Lung (tissue), 12 donors: ENCODE data around the gene EIF5. TPM values are rescaled to one million over a fixed set of nuclear protein-coding genes. Genes with fewer than 3 reads are reported as not detected.

ENCODE experiments used
- ATAC-seq: fragments of 200-7000 bp; cut with Tn5 transposase; one replicate; pipeline ENCODE4 v1.9.1; 2020; ENCODE audit warnings: moderate number of reproducible peaks; ENCODE audit not compliant: insufficient read depth, low FRiP score
- DNase-seq, 3 donors: peaks; one replicate each; pipeline ENCODE4 v3.0.0-alpha.2; 2013 to 2017
- H3K27ac ChIP-seq, 2 donors: one replicate each; pipeline ENCODE4 v1.5.1; 2013; ENCODE audit warnings: mild to moderate bottlenecking in 2 of 2, moderate library complexity in 2 of 2, control low read depth in 1 of 2, inconsistent platforms in 1 of 2, low read depth in 1 of 2, low read length in 1 of 2
- H3K27me3 ChIP-seq, 3 donors: one replicate each; pipeline ENCODE4 v1.5.1; 2013; ENCODE audit warnings: low read length in 2 of 3; ENCODE audit not compliant: control insufficient read depth in 3 of 3, insufficient read depth in 3 of 3
- H3K36me3 ChIP-seq, 4 donors: one replicate each; pipeline ENCODE4 v1.5.1; 2013; ENCODE audit warnings: low read length in 4 of 4, mild to moderate bottlenecking in 1 of 4, moderate library complexity in 1 of 4; ENCODE audit not compliant: control insufficient read depth in 4 of 4, insufficient read depth in 4 of 4
- H3K4me1 ChIP-seq, 5 donors: one replicate each; pipeline ENCODE4 v1.5.1; 2013; ENCODE audit warnings: low read length in 5 of 5, mild to moderate bottlenecking in 2 of 5, moderate library complexity in 1 of 5; ENCODE audit not compliant: control insufficient read depth in 5 of 5, insufficient read depth in 5 of 5
- H3K4me3 ChIP-seq: one replicate; pipeline ENCODE4 v1.5.1; 2013; ENCODE audit warnings: mild to moderate bottlenecking, control low read depth, moderate library complexity
- H3K9ac ChIP-seq, 2 donors: one replicate each; pipeline ENCODE4 v1.5.1; 2013; ENCODE audit warnings: low read length in 2 of 2, control low read depth in 1 of 2; ENCODE audit not compliant: insufficient read depth in 1 of 2
- H3K9me3 ChIP-seq, 4 donors: one replicate each; pipeline ENCODE4 v1.5.1; 2013; ENCODE audit warnings: low read length in 3 of 4, mild to moderate bottlenecking in 1 of 4, moderate library complexity in 1 of 4; ENCODE audit not compliant: control insufficient read depth in 4 of 4, insufficient read depth in 3 of 4
- CTCF ChIP-seq: IDR thresholded peaks from 2 replicates; pipeline ENCODE4 v1.5.1; 2012; ENCODE audit warnings: mild to moderate bottlenecking; ENCODE audit errors: control extremely low read depth, extremely low read depth
- WGBS, 2 donors: extraction: QIAGEN DNeasy Blood & Tissue Kit; methylation state at CpG; one replicate each; pipeline ENCODE4 v1.1.7; 2013; 5-methylcytosine and 5-hydroxymethylcytosine counted together
- polyA plus RNA-seq, 2 donors: library from polyadenylated mRNA; stranded (reverse); fragments of 200-250 nt; gene quantifications; one replicate each; pipeline ENCODE4 v1.2.1, GENCODE V29; 2013
- total RNA-seq, 2 donors: library from RNA; depleted of rRNA in 1 of 2; stranded (reverse); fragments of >200 nt in 1 of 2; gene quantifications; one replicate each; pipeline ENCODE4 v1.2.1, GENCODE V29; 2014 to 2021
- donor health status: control.
- donor health status: control.
- donor health status: Bipolar disorder and iron deficiency.
- donor health status: healthy.
- donor health status: DM: yes; HTN: yes; CAD: no.

EIF5 gene
- total and polyA plus RNA-seq, 4 donors: 50.4 to 255 (median 161) TPM

DNA sequence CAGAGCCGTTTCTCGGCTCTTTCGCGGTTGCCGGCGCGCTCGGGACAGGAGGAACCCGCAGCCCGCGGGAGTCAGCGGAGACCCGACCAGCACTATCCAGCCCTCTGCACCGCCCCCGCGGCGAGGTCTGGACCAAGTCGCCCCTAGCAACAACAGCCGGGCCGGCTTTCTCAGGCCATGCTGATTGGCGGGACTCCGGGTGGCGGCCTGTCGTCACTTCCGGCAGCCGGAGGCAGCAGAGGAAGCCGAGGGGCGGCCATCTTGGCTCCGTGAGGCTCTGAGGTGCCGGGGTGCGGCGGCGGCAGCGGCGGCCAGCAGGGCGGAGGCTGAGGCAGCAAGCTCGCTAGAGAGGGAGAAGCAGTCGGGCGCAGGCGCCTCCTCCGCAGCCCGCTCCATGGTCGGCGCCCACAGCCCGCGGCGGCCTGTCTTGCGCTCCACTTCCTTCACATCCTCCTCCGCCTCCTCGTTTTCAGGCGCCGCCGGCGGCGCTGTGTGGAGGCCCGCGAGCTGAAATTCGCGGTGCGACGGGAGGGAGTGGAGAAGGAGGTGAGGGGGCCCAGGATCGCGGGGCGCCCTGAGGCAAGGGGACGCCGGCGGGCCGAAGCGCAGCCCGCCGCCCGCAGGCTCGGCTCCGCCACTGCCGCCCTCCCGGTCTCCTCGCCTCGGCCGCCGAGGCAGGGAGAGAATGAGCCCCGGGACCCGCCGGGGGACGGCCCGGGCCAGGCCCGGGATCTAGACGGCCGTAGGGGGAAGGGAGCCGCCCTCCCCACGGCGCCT is 51.3 kb downstream of the EIF5 start, which contains the start of gene MARK3:
TSS of gene MARK3 (plus strand) at position 264 of the 777 bp plus-strand sequence. CDS start 615 bp downstream, outside the sequence.
- WGBS, 2 donors: 0 to 1% methylated on average over 73 to 91 of the region's 91 CpGs
- Histone ChIP-seq H3K36me3 (no peaks in the 10 kb centered on the region), H3K4me1 (peaks cover 0 to 22% (median 9%) of the 10 kb centered on the region in 5 donors), H3K4me3 (peak within 1 kb of the TSS; percentile 84), H3K27me3 (peaks cover 0 to 2% (median 0%) of the 10 kb centered on the region in 3 donors), H3K9me3 (peaks cover 0 to 2% (median 0%) of the 10 kb centered on the region in 4 donors), H3K9ac (peak within 1 kb of the TSS; percentile 76 to 87), H3K27ac (peak within 1 kb of the TSS; percentile 92 to 100)
- no peak for TF ChIP-seq CTCF
- ATAC-seq: peak; percentile 95
- DNase-seq: peak; percentile 98

DNA sequence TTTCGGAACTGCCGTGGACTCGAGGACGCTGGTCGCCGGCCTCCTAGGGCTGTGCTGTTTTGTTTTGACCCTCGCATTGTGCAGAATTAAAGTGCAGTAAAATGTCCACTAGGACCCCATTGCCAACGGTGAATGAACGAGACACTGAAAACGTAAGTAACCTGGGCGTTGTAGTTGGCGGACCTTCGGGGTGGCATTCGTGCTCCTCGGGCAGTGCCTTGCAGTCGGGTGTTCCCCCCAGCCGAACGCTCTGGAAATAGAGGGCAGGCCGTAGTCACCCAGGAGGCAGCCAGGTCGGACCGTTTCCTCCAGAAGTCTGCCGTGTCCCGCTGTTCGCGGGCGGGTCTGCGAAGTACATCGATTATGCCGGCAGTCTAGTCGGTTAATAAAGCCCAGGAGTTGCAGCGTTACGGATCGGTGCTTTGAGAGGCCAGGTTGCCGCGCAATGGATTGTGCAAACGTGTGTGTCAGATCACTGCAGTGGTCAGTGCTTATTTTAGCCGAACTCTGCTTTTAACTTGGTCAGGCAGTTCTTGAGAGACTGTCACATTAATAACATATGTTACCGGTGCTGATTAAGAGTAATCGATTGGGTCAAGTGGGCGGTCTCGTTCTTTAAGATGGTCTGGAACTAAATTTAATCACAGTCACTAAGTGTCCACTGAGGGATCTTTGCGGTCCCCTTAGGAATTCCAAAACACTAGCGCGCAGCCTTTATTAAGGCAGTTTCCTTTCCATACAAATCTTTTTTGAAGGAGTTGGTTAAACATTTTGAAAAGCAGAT is 52.1 kb downstream of the EIF5 start:
- Histone ChIP-seq H3K36me3 (no peaks in the 10 kb centered on the region), H3K4me1 (peaks cover 0 to 22% (median 9%) of the 10 kb centered on the region in 5 donors), H3K9me3 (peaks cover 0 to under 1% (median 0%) of the 10 kb centered on the region in 4 donors), H3K27me3 (peaks cover 0 to 2% (median 0%) of the 10 kb centered on the region in 3 donors), H3K4me3 (peak overlapping the region; percentile 84), H3K9ac (peak overlapping the region; percentile 76 to 87), H3K27ac (peak overlapping the region; percentile 92 to 100)
- no peak for TF ChIP-seq CTCF
- no peak for ATAC-seq
- DNase-seq: peak; percentile 28 to 50 (median 36)
- WGBS, 2 donors: 0 to 1% methylated on average over 44 of the region's 44 CpGs

DNA sequence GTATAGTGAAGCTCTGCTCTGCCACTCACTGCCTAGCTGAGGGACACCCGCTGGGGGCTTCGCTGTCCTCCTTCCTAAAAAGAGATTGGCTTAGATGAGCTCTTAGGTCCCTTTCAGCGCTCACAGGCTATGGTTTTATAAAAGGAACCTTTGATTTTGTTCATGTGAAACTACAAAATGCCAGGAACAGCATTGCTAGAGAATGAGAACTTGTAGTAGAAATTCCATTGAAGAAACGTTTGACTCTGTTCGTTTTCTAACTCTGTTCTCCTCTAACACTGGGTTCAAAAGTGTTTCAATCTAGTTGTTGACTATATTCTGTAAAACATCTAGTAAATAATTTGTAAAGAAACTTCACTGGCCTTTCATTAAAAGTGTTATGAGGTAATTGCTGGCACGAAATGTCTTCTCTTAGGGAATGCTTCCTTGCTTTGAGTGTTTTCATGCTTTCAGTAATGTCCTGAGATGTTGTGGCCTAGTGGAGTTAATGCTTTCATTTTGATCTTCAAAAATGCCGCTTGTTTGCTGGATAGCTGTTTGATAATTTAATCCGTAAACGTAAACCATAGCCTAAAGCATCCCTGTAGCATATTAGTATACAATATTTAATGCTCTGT is 52.8 kb downstream of the EIF5 start:
- WGBS, 2 donors: 11 to 28% methylated on average over 9 of the region's 9 CpGs

More for the DNA sequence above, 52.8 kb downstream of the EIF5 start:
- peak overlapping the region; percentile 92 to 100 for H3K27ac ChIP-seq
- no peaks in the 10 kb centered on the region for H3K36me3 ChIP-seq
- H3K27me3 ChIP-seq: peaks cover 0 to 2% (median 0%) of the 10 kb centered on the region in 3 donors
- H3K9ac ChIP-seq: peak overlapping the region; percentile 76 to 87
- ATAC-seq (no peak), DNase-seq (peak in 2 of 3 donors; percentile 35 to 53)
- H3K4me3 ChIP-seq: peak overlapping the region; percentile 84
- TF ChIP-seq CTCF: no peak
- H3K4me1 ChIP-seq: peaks cover 1 to 22% (median 9%) of the 10 kb centered on the region in 5 donors
- H3K9me3 ChIP-seq: no peaks in the 10 kb centered on the region
